HS-27A (cell line): ENCODE data around the gene CANT1.
"Not testable (repeated sequence)": the region's sequence is repeated elsewhere in the genome, so short reads cannot be mapped to it uniquely, and the experiment has no call there.

Experiments
- DNase-seq: peaks from one replicate; pipeline ENCODE4 v3.0.0-alpha.2; 2012; ENCODE audit warnings: low read depth, missing footprints

CANT1 gene

DNA sequence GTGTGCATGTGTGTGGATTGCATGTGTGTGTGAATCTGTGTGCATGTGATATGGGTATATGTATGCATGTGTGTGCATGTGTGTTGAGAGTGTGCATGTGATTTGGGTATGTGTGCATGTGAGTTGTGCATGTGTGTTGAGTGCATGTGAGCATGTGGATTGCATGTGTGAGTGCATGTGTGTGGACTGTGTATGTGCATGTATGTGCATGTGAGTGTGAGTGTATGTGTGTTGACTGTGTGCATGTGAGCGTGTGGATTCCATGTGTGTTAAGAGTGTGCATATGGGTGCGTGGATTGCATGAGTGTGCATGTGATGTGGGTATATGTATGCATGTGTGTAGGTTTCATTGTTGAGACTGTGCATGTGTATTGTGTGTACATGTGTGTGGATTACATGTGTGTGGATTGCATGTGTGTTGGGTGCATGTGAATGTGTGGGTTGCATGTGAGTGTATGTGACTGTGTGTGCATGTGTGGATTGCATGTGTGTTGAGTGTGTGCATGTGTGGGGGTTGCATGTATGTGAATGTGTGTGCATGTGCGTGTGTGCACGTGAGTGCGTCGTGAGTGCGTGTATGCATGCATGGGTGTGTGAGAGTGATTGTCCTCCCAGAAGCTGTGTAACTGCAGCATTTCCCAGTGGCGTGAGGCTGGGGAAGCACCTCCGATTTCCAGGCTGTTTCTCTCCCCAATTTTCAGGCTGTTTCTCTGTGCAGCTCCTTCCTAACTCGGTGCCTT, 33.8 kb upstream of the CANT1 start:
- DNase-seq, result no peak

- no peak for DNase-seq
These were observed 33.0 kb upstream of the CANT1 start for GRCh38 chr17:79042421-79043190.

DNA sequence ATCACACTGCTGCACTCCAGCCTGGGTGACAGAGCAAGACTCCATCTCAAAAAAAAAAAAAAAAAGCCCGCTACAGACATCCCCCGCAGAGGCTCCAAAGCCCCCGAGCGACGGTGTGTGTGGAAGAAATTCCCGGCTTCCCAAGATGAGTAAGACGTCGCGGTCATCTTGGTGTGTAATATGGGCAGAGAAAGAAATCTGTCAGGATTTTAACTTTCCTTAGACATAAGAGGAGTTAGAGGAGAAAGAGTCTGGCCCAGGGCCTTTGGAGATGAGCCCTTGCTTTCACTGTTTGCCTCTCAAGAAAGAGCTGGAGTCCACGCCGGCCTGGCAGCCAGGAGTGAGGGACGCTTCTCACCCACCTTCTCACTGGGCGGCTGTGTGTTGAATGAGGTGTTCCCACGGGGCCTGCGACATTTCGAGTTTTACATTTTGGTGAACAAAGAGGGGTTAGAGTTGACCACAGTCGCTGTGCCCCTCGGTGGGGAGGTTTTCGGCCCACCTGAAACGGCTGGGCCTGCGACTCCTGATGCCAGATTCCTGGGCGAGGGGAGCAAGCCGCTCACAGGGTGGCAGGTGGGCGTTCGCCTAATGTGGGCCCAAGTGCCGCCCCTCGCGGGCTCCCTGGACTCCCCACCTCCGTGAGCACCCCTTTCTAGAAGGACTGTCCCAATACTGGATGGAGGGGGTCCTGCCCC, 32.3 kb upstream of the CANT1 start:
- no peak for DNase-seq

- no peak for DNase-seq
These were observed 31.5 kb upstream of the CANT1 start for GRCh38 chr17:79041041-79041570.

GRCh38 chr17:79039886-79040285, 30.3 kb upstream of the CANT1 start:
- DNase-seq, result no peak

DNA sequence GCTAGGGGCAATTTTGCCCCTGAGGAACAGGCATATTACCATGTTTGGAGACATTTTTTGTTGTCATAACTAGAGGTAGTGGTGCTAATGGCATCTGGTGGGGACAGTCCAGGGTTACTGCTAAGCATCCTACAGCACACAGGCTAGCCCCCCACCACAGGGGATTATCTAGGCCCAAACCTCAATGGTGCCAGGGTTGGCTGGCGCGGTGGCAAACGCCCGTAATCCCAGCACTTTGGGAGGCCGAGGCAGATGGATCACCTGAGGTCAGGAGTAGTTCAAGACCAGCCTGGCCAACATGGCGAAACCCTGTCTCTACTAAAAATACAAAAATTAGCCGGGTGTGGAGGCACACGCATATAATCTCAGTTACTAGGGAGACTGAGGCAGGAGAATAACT, 29.6 kb upstream of the CANT1 start:
- DNase-seq, result no peak

GRCh38 chr17:79038545-79039135, 29.1 kb upstream of the CANT1 start:
- no peak for DNase-seq

DNA sequence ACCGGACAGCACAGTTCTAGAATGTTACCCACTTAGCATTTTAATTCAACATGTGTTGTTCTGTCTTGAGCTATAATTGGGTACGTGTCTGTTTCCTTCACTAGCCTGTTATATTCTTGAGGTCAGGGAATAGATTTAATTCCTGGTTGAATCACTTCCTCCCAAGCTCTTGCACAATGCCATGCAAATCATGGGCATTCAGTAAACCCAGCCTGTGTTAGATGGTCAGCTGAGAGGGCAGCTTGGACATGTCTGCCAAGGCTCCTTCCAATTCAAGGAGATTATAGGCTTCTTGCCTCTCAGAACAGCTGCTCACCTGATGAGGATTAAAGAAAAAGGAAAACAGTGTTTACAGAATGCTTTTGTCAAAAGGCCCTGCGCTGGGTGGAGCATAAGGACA, 27.0 kb upstream of the CANT1 start:
- DNase-seq, result no peak

DNA sequence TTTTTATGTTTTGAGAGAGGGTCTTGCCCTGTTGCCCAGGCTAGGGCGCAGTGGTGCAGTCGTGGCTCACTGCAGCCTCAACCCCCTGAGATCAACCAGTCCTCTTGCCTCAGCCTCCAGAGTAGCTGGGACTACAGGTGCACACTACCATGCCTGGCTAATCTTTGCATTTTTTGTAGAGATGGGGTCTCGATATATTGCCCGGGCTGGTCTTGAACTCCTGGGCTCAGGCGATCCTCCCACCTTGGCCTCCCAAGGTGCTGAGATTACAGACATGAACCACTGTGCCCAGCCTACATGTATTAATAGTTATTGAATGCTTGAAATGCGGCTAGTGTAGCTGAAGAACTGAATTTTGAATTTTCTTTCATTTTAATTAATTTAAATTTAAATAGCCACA, 26.6 kb upstream of the CANT1 start:
- no peak for DNase-seq

DNA sequence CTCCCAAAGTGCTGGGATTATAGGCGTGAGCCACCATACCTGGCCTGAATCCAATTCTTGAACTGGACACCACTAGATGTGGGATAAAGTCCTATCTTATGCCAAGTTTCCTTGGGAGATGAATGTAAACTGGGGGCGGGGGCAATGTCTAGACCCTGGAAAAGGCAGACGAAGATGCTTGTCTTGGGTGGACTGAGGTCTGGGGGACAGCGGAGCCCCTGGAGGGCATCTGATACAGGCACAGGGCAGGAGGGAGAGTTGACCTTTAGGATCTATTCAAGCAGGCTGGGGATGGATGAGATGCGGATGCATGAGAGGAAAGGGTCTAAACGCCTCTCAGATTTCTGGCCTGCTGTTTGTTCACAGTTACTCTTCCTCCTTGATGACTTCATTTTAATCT, 26.1 kb upstream of the CANT1 start:
- no peak for DNase-seq

DNA sequence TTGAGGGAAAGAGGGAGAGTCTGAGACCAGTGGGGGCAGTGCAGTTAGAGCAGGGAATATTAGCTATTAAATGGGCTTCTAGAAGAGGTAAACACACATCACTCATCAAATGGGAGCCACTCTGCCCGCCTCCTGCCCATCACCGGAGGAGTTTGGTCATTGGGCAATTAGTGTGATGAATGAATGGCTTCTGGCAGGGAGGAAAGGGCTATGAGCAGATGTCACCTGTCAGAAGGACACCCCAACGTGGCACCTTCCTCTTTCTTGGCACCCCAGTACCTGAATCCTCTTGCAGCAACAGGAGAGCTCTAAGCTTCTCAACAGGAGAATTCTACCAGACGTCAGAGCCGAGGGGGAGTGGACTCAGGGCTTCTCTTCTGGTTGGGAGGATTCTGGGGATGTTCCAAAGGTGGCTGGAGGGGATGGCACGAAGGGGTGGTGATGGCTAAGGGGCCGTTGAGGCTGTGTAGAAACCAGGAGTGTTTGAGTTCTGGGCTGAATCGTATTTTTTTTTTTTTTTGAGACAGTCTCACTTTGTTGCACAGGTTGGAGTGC, 25.4 kb upstream of the CANT1 start:
- no peak for DNase-seq

DNA sequence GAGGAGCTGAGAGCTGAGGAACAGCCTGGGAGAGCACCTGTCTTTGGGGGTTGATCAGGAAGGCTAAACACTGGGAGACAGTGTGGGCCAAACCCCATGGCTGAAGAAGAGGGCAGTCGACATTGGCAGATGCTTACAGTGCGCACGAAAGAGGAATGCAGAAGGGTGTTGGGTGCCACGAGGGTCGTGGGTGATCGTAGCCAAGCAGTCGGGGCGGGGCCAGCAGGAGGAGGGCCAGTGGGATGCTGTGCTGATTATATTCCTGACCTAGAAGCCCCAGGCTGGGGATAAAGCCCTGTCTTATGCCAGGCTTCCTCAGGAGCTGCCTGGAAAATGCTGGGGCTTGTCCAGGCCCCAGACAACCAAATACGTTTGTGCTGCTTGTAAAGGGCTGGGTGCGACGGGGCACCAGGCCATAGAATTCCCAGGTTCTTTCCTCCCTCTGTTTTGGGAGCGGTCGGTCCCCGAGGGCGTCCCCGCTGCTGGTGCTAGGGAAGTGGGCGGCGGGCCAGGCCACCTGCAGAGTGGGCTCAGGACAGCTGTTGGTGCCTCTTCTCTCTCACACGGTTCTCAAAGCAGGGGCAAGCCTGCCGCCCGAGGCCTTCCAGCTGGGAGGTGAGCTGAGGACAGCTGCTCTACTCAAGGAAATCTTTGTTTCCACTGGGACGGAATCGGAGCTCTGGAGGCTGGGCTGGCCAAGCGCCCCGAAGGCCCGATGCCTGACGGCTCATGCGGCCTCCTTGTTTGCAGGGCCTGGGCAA, 24.4 kb upstream of the CANT1 start:
- no peak for DNase-seq

DNA sequence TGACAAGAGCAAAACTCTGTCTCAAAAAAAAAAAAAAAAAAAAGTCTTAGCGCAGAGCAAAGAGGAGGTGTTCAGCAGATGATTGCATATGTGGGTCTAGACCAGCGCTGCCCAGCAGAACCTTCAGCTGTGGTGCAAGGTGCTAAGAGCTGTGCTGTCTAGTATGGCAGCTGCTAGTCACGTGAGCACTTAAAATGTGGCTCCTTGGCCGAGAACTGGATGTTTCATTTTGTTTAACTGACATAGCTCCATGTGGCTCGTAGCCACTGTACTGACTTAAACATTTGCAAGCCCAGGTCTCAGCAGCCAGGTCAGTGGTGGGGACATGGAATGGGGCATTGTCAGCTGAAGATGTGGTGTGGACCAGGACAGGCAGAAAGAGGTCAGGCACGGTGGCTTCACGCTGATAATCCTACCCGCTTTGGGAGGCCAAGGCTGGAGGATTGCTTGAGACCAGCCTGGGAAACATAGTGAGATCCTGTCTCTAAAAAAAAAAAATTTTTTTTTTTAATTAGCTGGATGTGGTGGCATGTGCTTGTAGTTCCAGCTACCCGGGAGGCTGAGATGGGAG, 23.6 kb upstream of the CANT1 start:
- DNase-seq, result no peak

- no peak for DNase-seq
These were observed 22.7 kb upstream of the CANT1 start for GRCh38 chr17:79031996-79032875.

DNA sequence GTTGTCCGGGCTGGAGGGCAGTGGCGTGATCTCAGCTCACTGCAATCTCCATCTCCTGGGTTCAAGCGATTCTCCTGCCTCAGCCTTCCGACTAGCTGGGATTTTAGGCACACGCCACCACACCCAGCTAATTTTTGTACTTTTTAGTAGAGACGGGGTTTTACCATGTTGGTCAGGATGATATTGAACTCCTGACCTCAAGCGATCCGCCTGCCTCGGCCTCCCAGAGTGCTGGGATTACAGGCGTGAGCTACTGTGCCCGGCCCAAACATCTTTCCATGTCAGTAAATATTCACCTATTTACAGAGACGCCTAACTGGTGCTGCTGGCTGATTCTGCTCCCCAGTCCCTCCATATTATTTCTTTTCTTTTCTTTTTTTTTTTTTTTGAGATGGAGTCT, 21.1 kb upstream of the CANT1 start:
- not testable (repeated sequence) for DNase-seq

DNA sequence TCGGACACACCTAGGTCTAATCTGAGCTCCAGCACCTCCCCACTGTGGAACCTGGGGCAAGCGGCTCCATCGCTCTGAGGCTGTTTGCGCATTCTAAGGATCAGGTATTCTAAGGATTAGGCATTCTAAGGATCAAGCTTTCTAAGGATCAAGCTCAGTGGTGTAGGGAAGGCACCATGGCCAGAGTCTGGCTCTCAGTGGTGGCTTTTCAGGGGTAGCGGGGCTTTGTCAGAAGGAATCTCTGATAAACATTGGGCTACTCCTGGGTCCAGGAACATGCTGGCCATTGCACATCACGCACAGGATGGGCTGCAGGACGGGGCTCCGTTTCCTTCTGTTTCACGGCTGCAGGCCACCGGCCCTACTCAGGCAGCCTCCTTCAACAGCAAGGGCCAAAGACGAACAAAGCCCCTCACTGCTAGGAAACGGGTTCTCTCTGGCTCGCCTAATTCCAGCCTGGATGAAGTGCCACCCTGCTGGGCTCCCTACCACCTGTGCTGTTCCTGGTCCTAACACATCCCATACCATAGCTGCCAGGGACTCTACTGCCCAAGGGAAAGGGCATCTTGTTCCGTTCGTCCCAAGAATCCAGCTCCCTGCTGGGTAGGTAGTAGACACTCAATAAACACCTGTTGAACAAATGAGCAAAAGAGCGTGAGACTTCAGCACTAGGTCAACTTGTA, 19.9 kb upstream of the CANT1 start:
- no peak for DNase-seq

- no peak for DNase-seq
These were observed 19.1 kb upstream of the CANT1 start for GRCh38 chr17:79028496-79029326.

DNA sequence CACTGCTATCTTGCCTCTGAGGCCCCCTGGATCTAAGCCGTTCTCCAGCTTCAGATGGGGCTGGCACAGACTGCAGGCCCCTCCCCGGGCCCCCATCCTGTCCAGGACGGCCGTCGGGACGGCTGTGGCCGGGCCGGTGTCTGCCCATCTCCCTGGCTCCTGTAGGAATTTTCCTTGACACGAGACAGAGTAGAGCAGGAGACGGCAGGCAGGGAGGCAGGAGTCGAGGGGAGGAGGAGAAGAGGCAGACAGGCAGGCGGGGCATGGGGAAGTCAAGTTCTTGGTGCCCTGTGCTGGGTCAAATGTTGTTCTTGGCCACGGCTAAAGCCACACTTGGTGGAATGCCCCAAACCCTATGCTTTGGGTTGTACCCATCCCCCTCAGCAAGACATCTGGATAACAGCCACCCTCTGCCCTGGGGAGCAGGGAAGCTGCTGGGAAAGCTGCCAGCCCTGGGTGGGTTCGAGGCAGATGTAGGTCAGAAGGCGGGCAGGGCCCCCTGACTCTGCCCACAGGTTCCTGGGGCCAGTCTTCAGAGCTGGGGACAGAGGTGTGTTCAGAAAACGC, 18.4 kb upstream of the CANT1 start:
- DNase-seq, result no peak
